Keratinocyte (primary cell): Measurements from ENCODE around the gene SAMD14. TPM values are rescaled to one million over a fixed set of nuclear protein-coding genes. Genes with fewer than 3 reads are reported as not detected.

ENCODE experiments used
- DNase-seq: peaks from one replicate; pipeline ENCODE4 v3.0.0-alpha.2; 2011; ENCODE audit warnings: low read depth, missing footprints, low spot score
- FAIRE-seq: peaks from 2 replicates; lab custom pipeline; 2011; peaks lifted over from hg19 to GRCh38; lab: Jason Lieb, UNC
- H2AFZ ChIP-seq: 2 replicates; pipeline ENCODE4 v1.6.0; 2012; ENCODE audit warnings: low read length, control low read depth, inconsistent platforms; ENCODE audit not compliant: control insufficient read depth
- H3K27ac ChIP-seq: 2 replicates; pipeline ENCODE4 v1.5.1; 2011; ENCODE audit warnings: low read length; ENCODE audit not compliant: control insufficient read depth, insufficient read depth
- H3K27me3 ChIP-seq: 3 replicates; pipeline ENCODE4 v1.6.0; 2011; ENCODE audit warnings: low read length; ENCODE audit not compliant: control insufficient read depth, insufficient read depth; ENCODE audit errors: extremely low read depth
- H3K36me3 ChIP-seq, 2 experiments: 2 replicates in 1 of 2; 3 replicates in 1 of 2; pipeline ENCODE4 v1.5.1; 2011; ENCODE audit warnings: low read length in 2 of 2, mild to moderate bottlenecking in 1 of 2; ENCODE audit not compliant: control insufficient read depth in 2 of 2, insufficient read depth in 2 of 2; ENCODE audit errors: extremely low read depth in 1 of 2
- H3K4me1 ChIP-seq: 3 replicates; pipeline ENCODE4 v1.5.1; 2011; ENCODE audit warnings: low read length; ENCODE audit not compliant: control insufficient read depth, insufficient read depth; ENCODE audit errors: extremely low read depth
- H3K4me2 ChIP-seq: 3 replicates; pipeline ENCODE4 v1.6.0; 2011; ENCODE audit warnings: low read depth, low read length; ENCODE audit not compliant: control insufficient read depth, insufficient read depth; ENCODE audit errors: extremely low read depth
- H3K4me3 ChIP-seq, 3 experiments: fragments of 200-600 bp in 1 of 3; sonication (generic) in 1 of 3; 2 replicates in 2 of 3; 3 replicates in 1 of 3; pipeline ENCODE4 v1.5.1; 2011 to 2016; ENCODE audit warnings: low read length in 3 of 3, mild to moderate bottlenecking in 3 of 3, control low read depth in 2 of 3, inconsistent platforms in 1 of 3, low read depth in 1 of 3, mixed read lengths in 1 of 3, mixed run types in 1 of 3, moderate library complexity in 1 of 3; ENCODE audit not compliant: control insufficient read depth in 2 of 3, insufficient read depth in 2 of 3; ENCODE audit errors: extremely low read depth in 1 of 3
- H3K79me2 ChIP-seq: 2 replicates; pipeline ENCODE4 v1.6.0; 2012; ENCODE audit warnings: low read length; ENCODE audit not compliant: control insufficient read depth, insufficient read depth
- H3K9ac ChIP-seq: 3 replicates; pipeline ENCODE4 v1.6.0; 2011; ENCODE audit warnings: low read length; ENCODE audit not compliant: control insufficient read depth, insufficient read depth; ENCODE audit errors: extremely low read depth
- H3K9me1 ChIP-seq: 3 replicates; pipeline ENCODE4 v1.6.0; 2011; ENCODE audit warnings: low read length; ENCODE audit not compliant: control insufficient read depth, insufficient read depth; ENCODE audit errors: extremely low read depth
- H3K9me3 ChIP-seq: 2 replicates; pipeline ENCODE4 v1.5.1; 2012; ENCODE audit warnings: low read depth, low read length; ENCODE audit not compliant: control insufficient read depth
- H4K20me1 ChIP-seq: 3 replicates; pipeline ENCODE4 v1.6.0; 2011; ENCODE audit warnings: low read length; ENCODE audit not compliant: control insufficient read depth, insufficient read depth; ENCODE audit errors: extremely low read depth
- EZH2 ChIP-seq: IDR thresholded peaks from one replicate; pipeline ENCODE4 v1.6.1; 2012; ENCODE audit warnings: inconsistent platforms, mild to moderate bottlenecking, low read length, moderate library complexity
- dilution Hi-C: fragments of 300-500 bp; cut with MboI; formaldehyde crosslinking; loops from one replicate; pipeline ENCODE4 v1.7.0; 2020; ENCODE audit warnings: low sequenced_read_pairs; ENCODE audit not compliant: extremely low pct_ligation_motif_present
- polyA plus RNA-seq, 5 experiments: library from polyadenylated mRNA; depleted of rRNA in 3 of 5; stranded (reverse) in 3 of 5; stranded (forward) in 1 of 5; unstranded in 1 of 5; fragments of >200 nt; gene quantifications; 1 replicate in 1 of 5; 2 replicates in 3 of 5; 3 replicates in 1 of 5; pipeline versions ENCODE4 v1.2.1 to v1.2.3, GENCODE V29; 2011 to 2012; ENCODE audit warnings: missing spikeins in 2 of 5, low read depth in 1 of 5, low replicate concordance in 1 of 5
- TF ChIP-seq, protein P1 (sequence below), 3 experiments: IDR thresholded peaks in 1 of 3; conservative IDR thresholded peaks in 1 of 3; optimal IDR thresholded peaks in 1 of 3; 2 replicates in 2 of 3; 3 replicates in 1 of 3; pipeline versions ENCODE3 to v1.5.1; 2011; ENCODE audit warnings: low read length in 3 of 3, mild to moderate bottlenecking in 3 of 3, moderate library complexity in 2 of 3, control low read depth in 1 of 3, inconsistent platforms in 1 of 3; ENCODE audit not compliant: insufficient read depth in 2 of 3; ENCODE audit errors: extremely low read depth in 1 of 3

The SAMD14 gene
- polyA plus RNA-seq, 1 donor (not counting 4 experiments of a cell fraction or from before 2014, with no cell fraction given): not detected

DNA sequence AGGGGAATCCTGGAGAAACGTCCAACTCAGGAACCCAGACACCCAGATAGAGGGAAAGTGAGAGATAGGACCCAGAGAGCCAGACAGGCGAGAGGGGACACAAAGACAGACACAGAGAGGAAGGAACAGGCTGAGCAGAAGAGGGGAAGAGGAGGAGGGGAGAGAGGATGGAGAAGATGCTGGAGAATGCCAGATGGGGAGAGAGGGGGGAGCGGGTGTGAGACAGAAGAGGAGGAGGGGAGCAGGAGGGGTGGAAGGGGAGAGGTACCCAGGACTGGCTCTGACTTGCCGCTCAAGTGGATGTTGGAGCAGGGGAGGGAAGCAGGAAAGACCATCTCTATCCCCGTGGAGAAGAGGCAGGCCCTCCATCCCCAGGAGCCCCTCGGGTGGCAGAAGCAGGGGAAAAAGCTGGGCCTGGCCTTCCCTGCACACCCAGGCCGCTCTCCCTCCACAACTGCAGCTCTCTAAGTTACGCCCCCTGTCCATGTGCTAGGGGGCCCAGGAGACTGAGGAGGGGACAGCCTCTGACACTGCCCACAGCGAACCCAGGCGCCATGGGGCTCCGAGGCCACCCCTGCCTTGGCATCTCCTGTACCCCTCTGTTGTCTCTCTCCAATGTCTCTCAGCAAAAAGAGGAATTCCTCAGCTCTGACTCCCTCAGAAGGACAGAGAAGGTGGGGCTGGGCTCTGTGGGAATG lies 15.7 kb upstream of the SAMD14 start:
- dilution Hi-C loops: no loop called here
- FAIRE-seq: no peak
- TF ChIP-seq, protein P1, sequence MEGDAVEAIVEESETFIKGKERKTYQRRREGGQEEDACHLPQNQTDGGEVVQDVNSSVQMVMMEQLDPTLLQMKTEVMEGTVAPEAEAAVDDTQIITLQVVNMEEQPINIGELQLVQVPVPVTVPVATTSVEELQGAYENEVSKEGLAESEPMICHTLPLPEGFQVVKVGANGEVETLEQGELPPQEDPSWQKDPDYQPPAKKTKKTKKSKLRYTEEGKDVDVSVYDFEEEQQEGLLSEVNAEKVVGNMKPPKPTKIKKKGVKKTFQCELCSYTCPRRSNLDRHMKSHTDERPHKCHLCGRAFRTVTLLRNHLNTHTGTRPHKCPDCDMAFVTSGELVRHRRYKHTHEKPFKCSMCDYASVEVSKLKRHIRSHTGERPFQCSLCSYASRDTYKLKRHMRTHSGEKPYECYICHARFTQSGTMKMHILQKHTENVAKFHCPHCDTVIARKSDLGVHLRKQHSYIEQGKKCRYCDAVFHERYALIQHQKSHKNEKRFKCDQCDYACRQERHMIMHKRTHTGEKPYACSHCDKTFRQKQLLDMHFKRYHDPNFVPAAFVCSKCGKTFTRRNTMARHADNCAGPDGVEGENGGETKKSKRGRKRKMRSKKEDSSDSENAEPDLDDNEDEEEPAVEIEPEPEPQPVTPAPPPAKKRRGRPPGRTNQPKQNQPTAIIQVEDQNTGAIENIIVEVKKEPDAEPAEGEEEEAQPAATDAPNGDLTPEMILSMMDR (optimal IDR thresholded peaks at IDR 0.05 in 1 of 3, IDR thresholded peaks at IDR 0.05 in 1 of 3, conservative IDR thresholded peaks at IDR 0.05 in 1 of 3; ENCODE audit: extremely low read depth in 1 of 3, insufficient read depth in 2 of 3, low read length in 3 of 3): no peak
- TF ChIP-seq EZH2: no peak
- H3K9me3 ChIP-seq: no peaks in the 10 kb centered on the region
- H3K4me1 ChIP-seq: peaks cover 26% of the 10 kb centered on the region
- no peak overlapping the region for H2AFZ ChIP-seq
- no peak overlapping the region for H3K27ac ChIP-seq
- peaks cover 32% of the 10 kb centered on the region for H4K20me1 ChIP-seq
- peaks cover 59% of the 10 kb centered on the region for H3K79me2 ChIP-seq
- H3K4me2 ChIP-seq: no peak overlapping the region
- H3K9me1 ChIP-seq: peaks cover 4% of the 10 kb centered on the region
- no peak for DNase-seq
- no peak overlapping the region for H3K9ac ChIP-seq
- peaks cover 26 to 45% of the 10 kb centered on the region in 2 experiments for H3K36me3 ChIP-seq
- no peak overlapping the region for H3K4me3 ChIP-seq
- no peaks in the 10 kb centered on the region for H3K27me3 ChIP-seq

DNA sequence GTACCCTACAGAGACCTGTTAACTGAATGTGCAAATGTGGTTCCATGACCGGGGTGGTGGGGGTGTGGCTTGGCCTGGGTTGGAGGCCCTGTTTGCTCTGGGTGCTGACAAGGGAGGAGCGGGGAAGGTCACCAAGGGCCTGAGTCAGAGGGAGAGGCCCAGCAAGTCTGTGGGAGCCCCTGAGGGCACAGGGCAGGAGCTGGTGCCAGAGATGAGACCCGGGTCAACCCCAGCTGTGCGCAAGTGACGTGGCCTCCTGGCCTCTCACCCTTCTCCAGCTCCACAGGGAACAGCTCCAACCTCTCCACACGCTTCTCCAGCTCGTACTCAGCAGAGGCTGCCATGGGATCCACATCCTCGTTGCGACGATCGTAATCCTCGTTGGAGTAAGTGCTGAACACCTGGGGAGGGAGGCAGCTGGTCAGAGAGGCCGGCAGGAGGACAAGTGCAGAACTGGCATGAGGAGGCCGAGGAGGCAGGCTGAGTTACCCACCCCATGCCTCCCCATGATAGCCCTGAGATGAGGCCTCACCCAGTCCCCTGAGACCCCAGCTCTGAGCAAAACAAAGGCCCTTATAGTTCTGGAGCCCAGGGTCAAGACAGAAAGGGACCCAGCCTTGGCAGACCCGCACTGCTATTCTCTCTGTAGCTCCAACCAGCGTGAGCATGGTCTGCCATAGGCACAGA lies 15.0 kb upstream of the SAMD14 start:
- Histone ChIP-seq H3K4me2 (no peak overlapping the region), H3K79me2 (peaks cover 54% of the 10 kb centered on the region), H3K27ac (no peak overlapping the region), H3K9ac (no peak overlapping the region), H3K4me3 (no peak overlapping the region), H3K9me1 (peaks cover 4% of the 10 kb centered on the region), H3K4me1 (peaks cover 26% of the 10 kb centered on the region), H3K36me3 (peaks cover 32 to 52% of the 10 kb centered on the region in 2 experiments), H4K20me1 (peaks cover 36% of the 10 kb centered on the region), H3K27me3 (no peaks in the 10 kb centered on the region), H2AFZ (no peak overlapping the region), H3K9me3 (no peaks in the 10 kb centered on the region)
- TF ChIP-seq EZH2: no peak
- TF ChIP-seq, protein P1 (optimal IDR thresholded peaks at IDR 0.05 in 1 of 3, IDR thresholded peaks at IDR 0.05 in 1 of 3, conservative IDR thresholded peaks at IDR 0.05 in 1 of 3; ENCODE audit: extremely low read depth in 1 of 3, insufficient read depth in 2 of 3, low read length in 3 of 3): no peak
- no peak for FAIRE-seq
- dilution Hi-C loops: no loop called here
- no peak for DNase-seq
